Suprapubic skin (tissue), 3 donors: Measurements from ENCODE around the gene USF1.

ENCODE experiments used
- CTCF ChIP-seq, 2 donors: fragments of 200-600 bp in 1 of 2; fragments of 450-650 bp in 1 of 2; sonication (generic) in 1 of 2; IDR thresholded peaks; one replicate each; pipeline ENCODE4 v1.5.1; 2016 to 2019; ENCODE audit warnings: antibody characterized with exemption in 2 of 2, mild to moderate bottlenecking in 1 of 2, moderate library complexity in 1 of 2
- EP300 ChIP-seq: sonication (generic); formaldehyde crosslinking; IDR thresholded peaks from one replicate; pipeline ENCODE4 v1.6.1; 2017; ENCODE audit warnings: antibody characterized with exemption
- POLR2A ChIP-seq, 2 donors: fragments of 450-650 bp; IDR thresholded peaks; one replicate each; pipeline ENCODE4 v1.6.1; 2017; ENCODE audit warnings: antibody characterized with exemption in 2 of 2, mild to moderate bottlenecking in 2 of 2, moderate library complexity in 2 of 2

- TF ChIP-seq CTCF (IDR thresholded peaks at IDR 0.05) (peak in 1 of 2 donors; percentile 12), POLR2A (IDR thresholded peaks at IDR 0.05) (no peak), EP300 (no peak)
Measured at GRCh38 chr1:161073474-161074121, 27.8 kb upstream of the USF1 start.
